GM12892 (cell line): ENCODE data around the gene ZNF532. TPM values are rescaled to one million over a fixed set of nuclear protein-coding genes. Genes with fewer than 3 reads are reported as not detected.
"Not testable (repeated sequence)": the region's sequence is repeated elsewhere in the genome, so short reads cannot be mapped to it uniquely, and the experiment has no call there.

Experiments
- DNase-seq: peaks from one replicate; pipeline ENCODE4 v3.0.0; 2011; ENCODE audit not compliant: insufficient read length
- FAIRE-seq: peaks from 2 replicates; lab custom pipeline; 2011; peaks lifted over from hg19 to GRCh38; lab: Jason Lieb, UNC
- POLR2A ChIP-seq: IDR thresholded peaks from 2 replicates; pipeline ENCODE4 v1.6.1; 2011; ENCODE audit warnings: low read depth, low read length, control low read depth
- POLR2AphosphoS5 ChIP-seq: IDR thresholded peaks from 2 replicates; pipeline ENCODE4 v1.6.1; 2011; ENCODE audit warnings: low read depth, low read length, control low read depth
- TAF1 ChIP-seq: IDR thresholded peaks from 2 replicates; pipeline ENCODE4 v1.6.1; 2011; ENCODE audit warnings: low read depth, mild to moderate bottlenecking, control low read depth, low read length, borderline replicate concordance
- polyA plus RNA-seq: library from polyadenylated mRNA; unstranded; fragments of >200 nt; gene quantifications from one replicate; pipeline ENCODE4 v1.2.1, GENCODE V29; 2012; ENCODE audit warnings: missing spikeins, inconsistent platforms; ENCODE audit not compliant: missing spikeins

The ZNF532 gene
- polyA plus RNA-seq = 5.8 TPM

- TF ChIP-seq POLR2AphosphoS5 (no peak), TAF1 (no peak), POLR2A (no peak)
These were observed at the start of gene ZNF532 for GRCh38 chr18:58864146-58865032. Gene ZNF532, plus strand, starts transcription at chr18:58864877. CDS start in a region left out here.

GRCh38 chr18:58819051-58819450 lies 45.6 kb upstream of the ZNF532 start:
- no peak for FAIRE-seq
- TF ChIP-seq TAF1 (no peak), POLR2A (no peak), POLR2AphosphoS5 (no peak)

More at GRCh38 chr18:58864146-58865032, at the start of gene ZNF532:
- FAIRE-seq (peak; percentile 62), DNase-seq (no peak)

GRCh38 chr18:58820251-58820650 lies 44.4 kb upstream of the ZNF532 start:
- DNase-seq = no peak
- FAIRE-seq = peak; percentile 21
- TF ChIP-seq TAF1 (no peak), POLR2A (no peak), POLR2AphosphoS5 (no peak)

More at GRCh38 chr18:58819051-58819450, 45.6 kb upstream of the ZNF532 start:
- DNase-seq = no peak

GRCh38 chr18:58822944-58823343 lies 41.7 kb upstream of the ZNF532 start:
- no peak for DNase-seq
- FAIRE-seq = no peak
- TF ChIP-seq POLR2A = no peak
- no peak for TF ChIP-seq TAF1
- TF ChIP-seq POLR2AphosphoS5 = no peak

GRCh38 chr18:58823412-58823811 lies 41.3 kb upstream of the ZNF532 start:
- DNase-seq = no peak
- TF ChIP-seq POLR2A = no peak
- TF ChIP-seq TAF1 = no peak
- no peak for TF ChIP-seq POLR2AphosphoS5
- no peak for FAIRE-seq

GRCh38 chr18:58826926-58827325 lies 37.8 kb upstream of the ZNF532 start:
- FAIRE-seq, DNase-seq: not testable (repeated sequence)

- FAIRE-seq (no peak), DNase-seq (no peak)
- TF ChIP-seq POLR2A = no peak
- TF ChIP-seq TAF1 = no peak
- TF ChIP-seq POLR2AphosphoS5 = no peak
These were observed 37.2 kb upstream of the ZNF532 start for GRCh38 chr18:58827428-58827827.

GRCh38 chr18:58827886-58828285 lies 36.8 kb upstream of the ZNF532 start:
- no peak for FAIRE-seq
- no peak for DNase-seq
- no peak for TF ChIP-seq TAF1
- no peak for TF ChIP-seq POLR2AphosphoS5
- no peak for TF ChIP-seq POLR2A

- FAIRE-seq (no peak), DNase-seq (no peak)
- no peak for TF ChIP-seq POLR2A
These were observed 36.1 kb upstream of the ZNF532 start for GRCh38 chr18:58828399-58829121.

GRCh38 chr18:58829263-58829662 lies 35.4 kb upstream of the ZNF532 start:
- FAIRE-seq (no peak), DNase-seq (no peak)
- TF ChIP-seq TAF1 (no peak), POLR2AphosphoS5 (no peak), POLR2A (no peak)

- not testable (repeated sequence) for DNase-seq, FAIRE-seq
These were observed 34.8 kb upstream of the ZNF532 start for GRCh38 chr18:58829886-58830285.

GRCh38 chr18:58831606-58832005 lies 33.1 kb upstream of the ZNF532 start:
- FAIRE-seq (no peak), DNase-seq (no peak)
- TF ChIP-seq POLR2AphosphoS5 = no peak
- TF ChIP-seq TAF1 = no peak
- TF ChIP-seq POLR2A = no peak

- TF ChIP-seq POLR2AphosphoS5 (no peak), POLR2A (no peak), TAF1 (no peak)
- no peak for DNase-seq
- no peak for FAIRE-seq
These were observed 26.4 kb upstream of the ZNF532 start for GRCh38 chr18:58838165-58838860.
